OCI-LY1 (cell line): ENCODE data around the gene PAQR8.

Source experiments
- H2AFZ ChIP-seq: fragments of 200-600 bp; sonication (generic), shearing (Covaris generic); 2 replicates; pipeline ENCODE4 v1.6.0; 2014; ENCODE audit warnings: antibody characterized with exemption, mild to moderate bottlenecking, low read length
- H3F3A ChIP-seq: fragments of 200-600 bp; sonication (generic), shearing (Covaris generic); 2 replicates; pipeline ENCODE4 v1.6.0; 2014; ENCODE audit warnings: mild to moderate bottlenecking, antibody characterized with exemption, low read length, moderate library complexity; ENCODE audit not compliant: insufficient read depth
- H3K27ac ChIP-seq: fragments of 200-600 bp; sonication (generic); 2 replicates; pipeline ENCODE4 v1.5.1; 2014; ENCODE audit warnings: low read length, mixed run types, mild to moderate bottlenecking, low read depth; ENCODE audit not compliant: poor library complexity, severe bottlenecking
- H3K27me3 ChIP-seq: fragments of 200-600 bp; sonication (generic); 2 replicates; pipeline ENCODE4 v1.6.0; 2014; ENCODE audit warnings: antibody characterized with exemption, mild to moderate bottlenecking, low read length, moderate library complexity; ENCODE audit not compliant: insufficient read depth
- H3K36me3 ChIP-seq: fragments of 200-600 bp; sonication (generic); 2 replicates; pipeline ENCODE4 v1.6.1; 2014; ENCODE audit warnings: mild to moderate bottlenecking, antibody characterized with exemption, low read length, moderate library complexity, mixed read lengths; ENCODE audit not compliant: insufficient read depth
- H3K4me1 ChIP-seq: fragments of 200-600 bp; sonication (generic); 2 replicates; pipeline ENCODE4 v1.5.1; 2014; ENCODE audit warnings: mild to moderate bottlenecking, low read length, moderate library complexity; ENCODE audit not compliant: insufficient read depth, severe bottlenecking
- H3K4me2 ChIP-seq: fragments of 200-600 bp; sonication (generic), shearing (Covaris generic); 2 replicates; pipeline ENCODE4 v1.6.1; 2014; ENCODE audit warnings: low read length
- H3K4me3 ChIP-seq: fragments of 200-600 bp; sonication (generic); 2 replicates; pipeline ENCODE4 v1.5.1; 2014; ENCODE audit warnings: low read length, low read depth, mild to moderate bottlenecking, mixed read lengths; ENCODE audit not compliant: poor library complexity, severe bottlenecking
- H3K79me2 ChIP-seq: fragments of 200-600 bp; shearing (Covaris generic); 2 replicates; pipeline ENCODE4 v1.6.1; 2016; ENCODE audit warnings: mixed run types, low read length, mixed read lengths; ENCODE audit not compliant: insufficient read depth
- H3K9ac ChIP-seq: fragments of 200-600 bp; sonication (generic), shearing (Covaris generic); 2 replicates; pipeline ENCODE4 v1.6.1; 2014; ENCODE audit warnings: mild to moderate bottlenecking, low read length, mixed read lengths
- H3K9me2 ChIP-seq: fragments of 200-600 bp; sonication (generic), shearing (Covaris generic); 2 replicates; pipeline ENCODE4 v1.6.1; 2014; ENCODE audit warnings: low read depth, mild to moderate bottlenecking, low read length, mixed read lengths
- H3K9me3 ChIP-seq: fragments of 200-600 bp; shearing (Covaris generic); 2 replicates; pipeline ENCODE4 v1.6.1; 2014; ENCODE audit warnings: low read length, mixed read lengths
- H4K20me1 ChIP-seq: fragments of 200-600 bp; sonication (generic), shearing (Covaris generic); 2 replicates; pipeline ENCODE4 v1.6.0; 2016; ENCODE audit warnings: mild to moderate bottlenecking, low read length; ENCODE audit not compliant: insufficient read depth
- EZH2 ChIP-seq: fragments of 200-600 bp; sonication (generic), shearing (Covaris generic); IDR thresholded peaks from 2 replicates; pipeline ENCODE4 v1.8.0; 2017; ENCODE audit warnings: borderline replicate concordance, mixed run types, mild to moderate bottlenecking, antibody characterized with exemption, low read length, moderate library complexity, mixed read lengths
- TF ChIP-seq, protein P1 (sequence below): fragments of 200-600 bp; sonication (generic), shearing (Covaris generic); IDR thresholded peaks from 2 replicates; pipeline ENCODE4 v1.5.1; 2017; ENCODE audit warnings: mild to moderate bottlenecking, antibody characterized with exemption, low read length, moderate library complexity, mixed read lengths

PAQR8 gene

DNA sequence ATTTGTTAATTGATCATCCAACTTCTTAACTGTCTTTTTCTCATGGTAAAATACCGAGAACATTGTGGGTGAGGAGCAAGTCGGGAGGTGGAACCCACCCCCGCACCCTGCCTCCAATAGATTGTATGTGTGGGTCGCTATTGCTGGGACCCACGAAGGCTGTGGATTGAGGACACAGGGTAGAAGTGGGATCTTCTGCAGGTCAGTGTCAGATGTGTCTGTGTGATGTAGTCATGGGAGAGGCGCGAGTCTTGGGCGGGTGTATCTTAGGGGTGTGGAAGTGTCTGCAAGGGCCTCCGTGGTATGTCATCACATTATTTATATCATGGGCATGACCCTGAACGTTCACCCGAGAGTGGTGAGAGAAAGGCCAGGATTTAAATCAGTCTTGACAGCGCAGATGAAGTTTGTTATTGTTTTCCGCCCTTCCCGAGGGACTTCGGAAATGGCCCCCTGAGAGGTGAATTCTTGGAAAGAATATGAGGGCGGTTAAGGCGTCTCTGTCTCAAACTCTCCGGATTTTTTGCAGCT, 472 bp upstream of the PAQR8 start:
- H3K9me2 ChIP-seq, result no peaks in the 10 kb centered on the region
- H4K20me1 ChIP-seq, result no peaks in the 10 kb centered on the region
- peaks cover 4% of the 10 kb centered on the region; the same call in 1 of the 2 replicates for H3K36me3 ChIP-seq
- peaks cover 51% of the 10 kb centered on the region for H3K4me1 ChIP-seq
- peak overlapping the region; percentile 99 for H3K9ac ChIP-seq
- TF ChIP-seq, protein P1, sequence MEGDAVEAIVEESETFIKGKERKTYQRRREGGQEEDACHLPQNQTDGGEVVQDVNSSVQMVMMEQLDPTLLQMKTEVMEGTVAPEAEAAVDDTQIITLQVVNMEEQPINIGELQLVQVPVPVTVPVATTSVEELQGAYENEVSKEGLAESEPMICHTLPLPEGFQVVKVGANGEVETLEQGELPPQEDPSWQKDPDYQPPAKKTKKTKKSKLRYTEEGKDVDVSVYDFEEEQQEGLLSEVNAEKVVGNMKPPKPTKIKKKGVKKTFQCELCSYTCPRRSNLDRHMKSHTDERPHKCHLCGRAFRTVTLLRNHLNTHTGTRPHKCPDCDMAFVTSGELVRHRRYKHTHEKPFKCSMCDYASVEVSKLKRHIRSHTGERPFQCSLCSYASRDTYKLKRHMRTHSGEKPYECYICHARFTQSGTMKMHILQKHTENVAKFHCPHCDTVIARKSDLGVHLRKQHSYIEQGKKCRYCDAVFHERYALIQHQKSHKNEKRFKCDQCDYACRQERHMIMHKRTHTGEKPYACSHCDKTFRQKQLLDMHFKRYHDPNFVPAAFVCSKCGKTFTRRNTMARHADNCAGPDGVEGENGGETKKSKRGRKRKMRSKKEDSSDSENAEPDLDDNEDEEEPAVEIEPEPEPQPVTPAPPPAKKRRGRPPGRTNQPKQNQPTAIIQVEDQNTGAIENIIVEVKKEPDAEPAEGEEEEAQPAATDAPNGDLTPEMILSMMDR, result no peak
- TF ChIP-seq EZH2, result no peak
- no peaks in the 10 kb centered on the region for H3K27me3 ChIP-seq
- peak overlapping the region; percentile 68; the same call in 1 of the 2 replicates for H2AFZ ChIP-seq
- H3F3A ChIP-seq, result no peaks in the 10 kb centered on the region
- H3K27ac ChIP-seq, result peak overlapping the region; percentile 76
- peak overlapping the region; percentile 84 for H3K4me2 ChIP-seq
- peak overlapping the region; percentile 100 for H3K4me3 ChIP-seq
- H3K79me2 ChIP-seq, result 0 out of 2 replicates have a peak, but pooled peaks cover 19% of the 10 kb centered on the region
- H3K9me3 ChIP-seq, result no peaks in the 10 kb centered on the region

DNA sequence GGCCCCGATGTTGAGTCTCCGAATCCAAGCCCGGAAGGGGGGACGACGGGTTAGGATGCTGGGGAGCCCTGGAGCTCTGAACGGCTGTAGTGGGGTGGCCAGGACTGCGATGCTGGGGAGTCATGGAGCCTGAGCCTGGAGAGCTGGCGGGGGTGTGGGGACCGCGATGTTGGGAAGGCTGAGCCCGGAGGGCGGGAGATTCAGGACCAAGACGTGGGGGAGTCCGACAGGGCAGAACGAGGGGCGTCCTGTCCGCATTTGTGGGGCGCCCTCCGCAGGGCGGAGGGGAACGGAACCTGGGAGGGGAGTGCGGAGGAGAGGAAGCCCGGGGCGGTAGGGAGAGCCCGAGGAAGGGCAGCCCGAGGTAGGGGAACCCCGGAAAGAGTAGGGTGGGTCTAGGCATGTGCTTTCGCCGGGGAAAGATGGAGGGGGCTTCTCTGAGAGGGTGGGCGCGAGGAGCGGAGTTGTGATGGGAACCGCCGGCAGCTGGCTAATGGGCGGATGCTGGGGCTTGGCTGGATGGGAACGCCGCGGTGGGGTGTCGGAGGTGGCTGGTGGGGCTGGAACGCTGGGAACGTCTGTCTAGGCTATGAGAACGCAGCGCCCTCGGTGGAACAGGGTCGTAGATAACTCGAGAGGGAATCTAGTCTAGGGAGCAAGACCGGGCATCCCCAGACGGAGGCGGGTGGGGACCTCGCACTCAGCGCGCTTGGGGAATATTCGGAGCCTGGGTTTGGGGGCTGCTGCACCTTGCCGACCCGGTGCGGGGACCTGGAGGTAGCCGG, 684 bp downstream of the PAQR8 start:
- H3K27ac ChIP-seq, result peak overlapping the region; percentile 47
- no peaks in the 10 kb centered on the region for H3K27me3 ChIP-seq
- no peak for TF ChIP-seq EZH2
- TF ChIP-seq, protein P1, result peak; percentile 42
- peak overlapping the region; percentile 100 for H3K4me3 ChIP-seq
- H4K20me1 ChIP-seq, result no peaks in the 10 kb centered on the region
- H3K79me2 ChIP-seq, result 0 out of 2 replicates have a peak, but pooled peaks cover 19% of the 10 kb centered on the region
- H3K9me3 ChIP-seq, result no peaks in the 10 kb centered on the region
- no peaks in the 10 kb centered on the region for H3F3A ChIP-seq
- no peaks in the 10 kb centered on the region for H3K9me2 ChIP-seq
- H3K4me1 ChIP-seq, result peaks cover 51% of the 10 kb centered on the region
- 0 out of 2 replicates have a peak overlapping the region, but pooled peaks have one; percentile 52 for H2AFZ ChIP-seq
- peaks cover 9% of the 10 kb centered on the region; the same call in 1 of the 2 replicates for H3K36me3 ChIP-seq
- peak overlapping the region; percentile 99 for H3K9ac ChIP-seq
- H3K4me2 ChIP-seq, result peak overlapping the region; percentile 84

DNA sequence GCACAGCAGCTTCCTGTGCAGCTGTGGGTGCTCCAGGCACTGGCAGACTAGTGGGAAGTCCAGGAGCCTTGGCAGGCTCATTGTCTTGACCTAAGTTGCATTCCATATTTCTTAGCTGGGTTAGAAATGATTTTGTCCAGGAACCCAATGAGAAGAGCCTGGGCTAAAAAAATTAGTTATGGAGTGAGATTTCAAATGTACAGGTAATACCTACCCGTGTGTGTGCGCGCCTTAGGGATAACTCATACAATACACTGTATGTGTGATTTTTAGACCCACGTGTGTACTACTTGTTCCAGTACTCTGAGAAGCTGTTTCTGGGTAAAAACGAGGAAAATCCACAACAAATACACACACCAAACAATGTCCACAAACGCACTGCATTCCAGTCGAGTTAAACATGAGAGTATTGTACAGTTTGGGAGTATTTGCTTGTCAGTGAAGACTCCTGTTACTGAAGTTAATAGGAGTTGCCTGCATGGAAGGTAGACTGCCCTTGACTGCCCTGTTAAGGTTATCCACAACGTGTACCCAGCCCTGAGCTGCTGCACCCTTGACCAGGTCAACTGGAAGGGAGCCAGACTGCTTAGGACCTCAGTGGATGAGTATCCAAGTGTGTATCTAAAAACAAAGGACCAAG, 1.4 kb downstream of the PAQR8 start:
- Histone ChIP-seq H2AFZ (no peak overlapping the region), H3K36me3 (peaks cover 13% of the 10 kb centered on the region; the same call in 1 of the 2 replicates), H3K79me2 (0 out of 2 replicates have a peak, but pooled peaks cover 19% of the 10 kb centered on the region), H3F3A (no peaks in the 10 kb centered on the region), H3K9me3 (no peaks in the 10 kb centered on the region), H3K4me3 (peak overlapping the region; percentile 100), H3K9me2 (no peaks in the 10 kb centered on the region), H3K9ac (peak overlapping the region; percentile 99), H3K4me1 (peaks cover 51% of the 10 kb centered on the region), H3K27ac (peak overlapping the region; percentile 47), H3K27me3 (no peaks in the 10 kb centered on the region), H4K20me1 (no peaks in the 10 kb centered on the region), H3K4me2 (peak overlapping the region; percentile 84)
- TF ChIP-seq, protein P1, result no peak
- no peak for TF ChIP-seq EZH2
